ENCODE measurements around the gene CALU.

CALU gene

GRCh38 chr7:128790315-128791041 lies 51.3 kb downstream of the CALU start:
- no peak for DNase-seq

GRCh38 chr7:128791121-128791971 lies 52.2 kb downstream of the CALU start, which contains the start of gene CCDC136:
CCDC136 (plus strand) TSS chr7:128791968; CDS start chr7:128792412, 444 bp downstream.
- peak; percentile 18 to 49 for DNase-seq

GRCh38 chr7:128791972-128792327 lies 52.8 kb downstream of the CALU start:
- no peak for DNase-seq

DNA sequence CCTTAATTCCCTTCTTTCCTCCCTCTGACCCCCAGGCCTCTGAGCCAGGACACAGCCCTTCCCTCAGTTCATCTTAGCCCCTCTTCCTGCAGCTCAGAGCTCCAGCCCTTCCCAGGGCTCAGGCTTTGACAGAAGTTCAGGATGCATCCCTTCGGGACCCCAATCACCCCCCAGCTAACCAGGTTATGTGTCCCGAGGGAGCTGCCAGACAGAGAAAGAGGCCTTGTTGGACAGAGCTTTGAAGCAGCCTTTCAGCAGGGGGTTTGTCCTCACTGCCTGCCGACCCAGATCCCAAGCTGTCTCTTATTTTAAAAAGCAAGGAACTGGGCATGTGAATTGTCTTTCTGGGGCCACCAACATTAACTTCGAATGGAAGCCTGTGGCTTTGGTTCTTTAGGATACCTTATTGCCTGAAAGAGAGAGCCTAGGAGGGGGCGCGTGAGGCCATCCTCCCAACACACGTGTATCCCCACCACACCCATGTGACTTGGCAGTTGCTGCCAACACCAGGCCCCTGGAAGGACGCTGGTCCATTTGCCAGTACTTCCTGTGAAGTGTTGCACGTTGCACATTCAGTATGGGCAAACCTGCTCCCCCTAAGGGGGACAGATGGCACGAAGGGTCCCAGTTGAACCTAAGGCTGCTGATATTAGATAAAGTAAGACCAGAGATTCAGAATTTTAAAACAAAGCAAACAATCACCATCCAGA lies 53.5 kb downstream of the CALU start:
- DNase-seq, result no peak

DNA sequence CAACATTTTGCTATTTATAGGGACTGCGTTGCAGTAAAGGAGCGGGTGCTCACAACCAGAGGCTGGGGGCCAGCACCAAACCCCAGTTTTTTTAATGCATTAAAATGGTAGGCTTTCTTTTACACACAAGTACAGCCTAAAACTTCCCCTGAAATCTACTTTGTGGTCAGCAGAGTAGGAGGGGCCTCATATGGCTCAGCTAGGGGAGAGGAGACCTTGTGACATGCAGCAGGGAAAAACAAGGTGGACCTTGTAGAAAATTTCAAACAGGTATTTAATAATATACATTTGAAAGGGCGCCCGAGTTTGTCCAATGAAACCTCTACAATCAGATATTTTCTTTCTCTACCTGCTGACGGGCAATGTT lies 54.0 kb downstream of the CALU start:
- no peak for DNase-seq

DNA sequence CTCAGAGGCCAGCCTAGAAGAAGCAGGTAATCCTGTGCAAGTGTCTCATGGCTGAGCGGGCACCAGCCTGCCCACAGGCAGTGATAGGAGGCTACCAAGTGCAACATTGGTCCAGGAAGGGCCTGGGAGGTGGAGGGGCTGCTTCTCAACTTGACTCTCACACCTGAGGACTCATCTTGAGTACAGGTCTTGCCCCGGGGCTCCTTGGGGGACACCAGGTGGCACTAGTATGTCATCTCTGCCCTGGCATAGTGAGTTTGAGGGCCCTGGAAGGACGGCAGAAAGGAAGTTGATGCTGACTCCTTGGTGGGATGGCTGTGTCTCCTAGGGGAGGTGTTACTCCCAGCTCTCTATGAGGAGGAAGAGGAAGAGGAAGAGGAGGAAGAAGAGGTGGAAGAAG lies 54.9 kb downstream of the CALU start:
- DNase-seq, result no peak

DNA sequence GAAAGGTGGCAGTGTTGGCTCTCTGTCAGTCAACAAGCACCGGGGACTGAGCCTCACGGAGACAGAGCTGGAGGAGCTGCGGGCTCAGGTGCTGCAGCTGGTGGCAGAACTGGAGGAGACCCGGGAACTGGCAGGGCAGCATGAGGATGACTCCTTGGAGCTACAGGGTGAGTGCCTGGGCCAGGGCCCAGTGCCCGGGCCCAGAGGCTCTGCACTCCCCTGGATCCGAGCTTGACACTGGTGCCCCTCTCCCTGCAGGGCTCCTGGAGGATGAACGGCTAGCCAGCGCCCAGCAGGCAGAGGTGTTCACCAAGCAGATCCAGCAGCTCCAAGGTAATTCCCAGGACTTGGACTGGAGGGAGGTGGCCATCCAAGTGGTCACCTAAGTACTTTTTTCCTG lies 55.3 kb downstream of the CALU start:
- no peak for DNase-seq

DNA sequence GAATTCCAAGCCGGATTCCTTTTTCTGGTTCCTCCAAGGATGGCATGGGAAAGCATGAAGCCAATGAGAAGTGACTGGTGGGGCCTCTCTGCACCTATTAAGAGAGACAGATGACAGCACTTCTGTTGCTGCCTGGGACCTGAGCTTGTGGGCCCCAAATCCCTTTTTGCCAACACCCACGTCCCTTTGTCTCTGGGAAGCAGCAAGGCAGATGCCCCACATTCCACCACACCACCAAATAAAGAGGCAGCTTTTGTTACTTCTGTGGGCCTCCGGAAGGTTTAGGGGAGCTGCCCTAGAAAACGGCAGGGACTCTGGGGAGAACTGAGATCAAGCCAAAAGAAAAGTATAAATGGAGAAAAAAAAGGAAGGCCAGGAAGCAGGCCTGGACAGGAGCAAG lies 56.0 kb downstream of the CALU start:
- DNase-seq, result no peak

GRCh38 chr7:128796327-128796726 lies 57.2 kb downstream of the CALU start:
- no peak for DNase-seq

GRCh38 chr7:128799451-128799850 lies 60.3 kb downstream of the CALU start:
- DNase-seq, result peak in 1 of 2 donors; percentile 17

DNA sequence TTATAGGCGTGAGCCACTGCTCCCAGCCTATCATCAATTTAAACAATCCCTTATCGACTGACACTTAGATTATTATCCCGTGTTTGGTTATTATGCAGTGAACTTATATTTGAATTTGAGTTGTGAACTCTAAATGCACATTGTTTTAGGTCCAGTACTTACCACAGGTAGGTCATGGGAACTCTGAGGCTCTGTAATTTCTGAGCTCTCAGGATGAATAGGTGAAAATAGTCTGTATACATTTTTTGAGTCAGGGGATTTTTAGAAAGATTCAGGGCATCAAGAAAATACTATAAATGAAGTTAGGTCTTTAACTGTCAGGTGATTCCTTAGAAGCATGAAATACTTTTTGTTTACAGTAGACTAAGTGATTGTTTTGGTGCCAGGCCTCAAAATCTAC lies 61.4 kb downstream of the CALU start:
- DNase-seq, result no peak

GRCh38 chr7:128801003-128801402 lies 61.8 kb downstream of the CALU start:
- no peak for DNase-seq

- DNase-seq, result no peak
These were observed 62.7 kb downstream of the CALU start for GRCh38 chr7:128801667-128802418.

GRCh38 chr7:128804484-128804883 lies 65.3 kb downstream of the CALU start:
- no peak for DNase-seq

DNA sequence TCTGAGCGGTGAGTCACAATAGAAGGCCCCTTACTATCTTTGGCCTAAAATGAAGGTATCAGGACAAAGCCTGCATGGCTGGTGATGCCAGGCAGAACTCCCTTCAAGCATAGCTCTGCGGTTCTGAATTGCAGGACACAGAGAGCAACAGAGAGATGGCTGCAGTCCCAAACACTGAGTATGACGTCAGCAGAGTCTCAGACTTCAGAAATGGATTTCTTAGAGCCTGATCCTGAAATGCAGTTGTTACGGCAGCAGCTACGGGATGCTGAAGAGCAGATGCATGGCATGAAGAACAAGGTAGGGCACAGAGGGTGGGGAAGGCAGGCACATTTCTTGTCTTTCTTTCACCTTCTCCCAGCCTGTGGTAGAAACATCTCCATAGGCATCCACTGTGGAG lies 66.1 kb downstream of the CALU start:
- DNase-seq, result no peak

- no peak for DNase-seq
These were observed 68.0 kb downstream of the CALU start for GRCh38 chr7:128807191-128807590.

- DNase-seq, result no peak
These were observed 70.2 kb downstream of the CALU start for GRCh38 chr7:128809363-128809762.

- DNase-seq, result no peak
These were observed 71.3 kb downstream of the CALU start for GRCh38 chr7:128810473-128810872.

GRCh38 chr7:128810997-128811396 lies 71.8 kb downstream of the CALU start:
- no peak for DNase-seq

DNA sequence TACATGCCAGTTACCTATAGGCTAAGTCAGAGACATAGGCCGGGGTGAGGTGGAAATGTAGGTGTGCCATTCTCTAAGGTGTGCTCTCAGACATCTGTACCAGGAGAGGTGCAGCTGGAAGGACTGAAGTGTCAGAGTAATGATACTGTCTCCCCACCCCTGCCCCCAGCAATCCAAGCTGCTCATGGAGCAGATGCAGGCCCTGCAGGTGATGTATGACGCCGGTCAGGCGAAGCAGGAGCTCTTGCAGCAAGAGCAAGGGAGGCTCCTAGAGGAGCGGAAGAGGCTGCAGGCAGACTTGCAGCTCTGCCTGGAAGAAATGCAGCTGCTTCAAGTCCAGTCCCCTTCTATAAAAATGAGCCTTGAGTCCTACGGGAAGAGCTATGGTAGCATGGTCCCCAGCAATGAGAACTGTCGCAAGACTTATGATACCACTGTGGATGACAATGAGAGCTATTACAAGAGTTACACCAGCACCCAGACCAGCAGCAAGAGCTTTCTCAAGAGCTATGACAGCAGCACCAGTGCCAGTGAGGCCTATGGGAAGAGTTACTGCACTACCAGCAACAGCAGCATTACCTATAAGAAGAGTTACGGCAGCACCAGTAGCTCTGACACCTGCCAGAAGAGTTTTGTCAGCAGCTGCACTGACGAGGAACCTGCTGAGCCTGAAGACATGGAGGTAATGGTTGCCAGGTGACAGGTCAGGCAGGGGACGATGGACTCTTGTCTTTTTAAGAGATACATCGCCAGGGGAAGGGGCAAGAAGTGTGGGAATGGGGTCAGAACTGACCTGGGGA lies 72.7 kb downstream of the CALU start:
- no peak for DNase-seq

GRCh38 chr7:128812514-128813168 lies 73.5 kb downstream of the CALU start:
- DNase-seq, result peak; percentile 13 to 23

GRCh38 chr7:128814499-128814898 lies 75.3 kb downstream of the CALU start:
- DNase-seq, result no peak
